Activated B cell treated with CpG ODN at 0.5 μM for 24 hours (primary cell): Measurements from ENCODE around the gene CIPC. TPM values are rescaled to one million over a fixed set of nuclear protein-coding genes. Genes with fewer than 3 reads are reported as not detected.

ENCODE experiments used
- ATAC-seq: fragments of 200-7000 bp; cut with Tn5 transposase; one replicate; pipeline ENCODE4 v1.10.0; 2021; ENCODE audit warnings: low read depth, mild to moderate bottlenecking, moderate library complexity
- CTCF ChIA-PET: fragments of 350-600 bp; sonication (Branson Sonifier 250); formaldehyde crosslinking; loops from one replicate; lab custom pipeline; 2021; ENCODE audit warnings: antibody characterized with exemption; lab: Charles Lee
- POLR2A ChIA-PET: fragments of 350-600 bp; sonication (Branson Sonifier 250); formaldehyde crosslinking; loops from one replicate; lab custom pipeline; 2021; ENCODE audit warnings: antibody characterized with exemption; lab: Charles Lee
- DNase-seq: peaks from one replicate; pipeline ENCODE4 v3.0.0; 2022
- H3K27ac Mint-ChIP-seq: one replicate; pipeline ENCODE4 v1.8.0; 2020; ENCODE audit warnings: mixed read lengths
- H3K27me3 Mint-ChIP-seq: one replicate; pipeline ENCODE4 v1.8.0; 2021; ENCODE audit warnings: mixed read lengths
- H3K36me3 Mint-ChIP-seq: one replicate; pipeline ENCODE4 v1.8.0; 2021; ENCODE audit warnings: low read depth, mixed read lengths
- H3K4me1 Mint-ChIP-seq: one replicate; pipeline ENCODE4 v1.8.0; 2021; ENCODE audit warnings: mixed read lengths
- H3K4me3 Mint-ChIP-seq: one replicate; pipeline ENCODE4 v1.8.0; 2020; ENCODE audit warnings: mild to moderate bottlenecking, mixed read lengths
- H3K9me3 Mint-ChIP-seq: one replicate; pipeline ENCODE4 v1.8.0; 2020; ENCODE audit warnings: mixed read lengths
- intact Hi-C: fragments of 100-400 bp; cut with micrococcal nuclease; formaldehyde crosslinking; loops from one replicate; pipeline ENCODE4 v1.15.1; 2024
- total RNA-seq: library from RNA; stranded (reverse); gene quantifications from 2 replicates; pipeline ENCODE4 v1.2.3, GENCODE V29; 2022
- TF ChIP-seq, protein P1 (sequence below): fragments of 200-600 bp; IDR thresholded peaks from one replicate; pipeline ENCODE4 v1.8.0; 2022; ENCODE audit warnings: antibody characterized with exemption, mild to moderate bottlenecking

Gene CIPC
- total RNA-seq, 1 donor from 2014 or later, result 26.6 TPM

- H3K27me3 Mint-ChIP-seq, result peaks cover 3% of the 10 kb centered on the region
- no peak overlapping the region for H3K27ac Mint-ChIP-seq
- H3K36me3 Mint-ChIP-seq, result no peaks in the 10 kb centered on the region
- ATAC-seq (no peak), DNase-seq (no peak)
- intact Hi-C loops, result no loop called here
- peak overlapping the region; percentile 29 for H3K4me3 Mint-ChIP-seq
- H3K9me3 Mint-ChIP-seq, result no peaks in the 10 kb centered on the region
- TF ChIP-seq, protein P1, sequence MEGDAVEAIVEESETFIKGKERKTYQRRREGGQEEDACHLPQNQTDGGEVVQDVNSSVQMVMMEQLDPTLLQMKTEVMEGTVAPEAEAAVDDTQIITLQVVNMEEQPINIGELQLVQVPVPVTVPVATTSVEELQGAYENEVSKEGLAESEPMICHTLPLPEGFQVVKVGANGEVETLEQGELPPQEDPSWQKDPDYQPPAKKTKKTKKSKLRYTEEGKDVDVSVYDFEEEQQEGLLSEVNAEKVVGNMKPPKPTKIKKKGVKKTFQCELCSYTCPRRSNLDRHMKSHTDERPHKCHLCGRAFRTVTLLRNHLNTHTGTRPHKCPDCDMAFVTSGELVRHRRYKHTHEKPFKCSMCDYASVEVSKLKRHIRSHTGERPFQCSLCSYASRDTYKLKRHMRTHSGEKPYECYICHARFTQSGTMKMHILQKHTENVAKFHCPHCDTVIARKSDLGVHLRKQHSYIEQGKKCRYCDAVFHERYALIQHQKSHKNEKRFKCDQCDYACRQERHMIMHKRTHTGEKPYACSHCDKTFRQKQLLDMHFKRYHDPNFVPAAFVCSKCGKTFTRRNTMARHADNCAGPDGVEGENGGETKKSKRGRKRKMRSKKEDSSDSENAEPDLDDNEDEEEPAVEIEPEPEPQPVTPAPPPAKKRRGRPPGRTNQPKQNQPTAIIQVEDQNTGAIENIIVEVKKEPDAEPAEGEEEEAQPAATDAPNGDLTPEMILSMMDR, result no peak
- ChIA-PET POLR2A (interaction anchor here (0.7 to 1.2 kb wide), 4 partner anchors 32 to 161 kb away, joined by 3 to 9 read pairs (median 4); no protein-coding TSS in a partner anchor), CTCF (interaction anchor here (1.1 to 9.7 kb wide), 7 partner anchors 10 to 193 kb away, joined by 3 to 101 read pairs (median 6); no protein-coding TSS in a partner anchor)
- peaks cover 28% of the 10 kb centered on the region for H3K4me1 Mint-ChIP-seq
These were observed 32.0 kb upstream of the CIPC start for GRCh38 chr14:77065851-77066577.

DNA sequence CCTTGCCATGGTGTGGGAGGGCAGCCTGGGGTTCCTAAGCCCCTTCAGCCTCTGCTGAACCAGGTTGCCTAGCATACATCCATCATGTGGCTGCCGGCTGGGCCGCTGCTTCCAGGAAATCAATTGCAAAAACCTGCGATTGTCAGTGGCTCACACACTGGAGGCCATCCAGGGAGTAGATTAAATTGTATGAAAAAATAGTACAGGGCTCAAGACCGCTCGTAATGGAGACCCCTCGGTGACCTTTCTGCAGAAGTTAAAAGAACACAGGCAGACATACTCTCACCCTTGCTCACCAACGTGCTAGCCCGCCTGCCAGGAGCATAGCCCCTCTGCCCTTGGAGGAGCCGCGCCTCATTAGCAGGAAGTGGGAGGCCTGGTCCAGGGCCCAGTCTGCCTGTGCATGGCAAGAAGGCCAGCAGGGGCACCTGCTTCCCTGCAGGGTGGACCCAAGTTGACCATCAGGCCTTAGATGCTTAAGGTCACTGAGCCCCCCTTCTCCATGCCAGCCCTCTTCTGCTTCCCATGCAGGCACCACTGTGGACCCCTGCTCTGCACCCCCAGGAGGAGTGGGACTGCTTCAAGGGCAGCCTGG, 31.4 kb upstream of the CIPC start:
- Mint-ChIP-seq H3K27me3 (peaks cover 3% of the 10 kb centered on the region), H3K4me1 (peaks cover 28% of the 10 kb centered on the region), H3K9me3 (no peaks in the 10 kb centered on the region), H3K4me3 (no peak overlapping the region), H3K36me3 (no peaks in the 10 kb centered on the region), H3K27ac (no peak overlapping the region)
- DNase-seq, result no peak
- intact Hi-C loops, result no loop called here
- no peak for ATAC-seq
- TF ChIP-seq, protein P1, result no peak
- CTCF ChIA-PET, result interaction anchor here (1.4 to 9.7 kb wide), 8 partner anchors 10 to 195 kb away, joined by 3 to 233 read pairs (median 8); no protein-coding TSS in a partner anchor
- POLR2A ChIA-PET, result interaction anchor here (0.7 to 1.2 kb wide), 3 partner anchors 105 to 422 kb away, joined by 4 to 9 read pairs (median 4); no protein-coding TSS in a partner anchor

DNA sequence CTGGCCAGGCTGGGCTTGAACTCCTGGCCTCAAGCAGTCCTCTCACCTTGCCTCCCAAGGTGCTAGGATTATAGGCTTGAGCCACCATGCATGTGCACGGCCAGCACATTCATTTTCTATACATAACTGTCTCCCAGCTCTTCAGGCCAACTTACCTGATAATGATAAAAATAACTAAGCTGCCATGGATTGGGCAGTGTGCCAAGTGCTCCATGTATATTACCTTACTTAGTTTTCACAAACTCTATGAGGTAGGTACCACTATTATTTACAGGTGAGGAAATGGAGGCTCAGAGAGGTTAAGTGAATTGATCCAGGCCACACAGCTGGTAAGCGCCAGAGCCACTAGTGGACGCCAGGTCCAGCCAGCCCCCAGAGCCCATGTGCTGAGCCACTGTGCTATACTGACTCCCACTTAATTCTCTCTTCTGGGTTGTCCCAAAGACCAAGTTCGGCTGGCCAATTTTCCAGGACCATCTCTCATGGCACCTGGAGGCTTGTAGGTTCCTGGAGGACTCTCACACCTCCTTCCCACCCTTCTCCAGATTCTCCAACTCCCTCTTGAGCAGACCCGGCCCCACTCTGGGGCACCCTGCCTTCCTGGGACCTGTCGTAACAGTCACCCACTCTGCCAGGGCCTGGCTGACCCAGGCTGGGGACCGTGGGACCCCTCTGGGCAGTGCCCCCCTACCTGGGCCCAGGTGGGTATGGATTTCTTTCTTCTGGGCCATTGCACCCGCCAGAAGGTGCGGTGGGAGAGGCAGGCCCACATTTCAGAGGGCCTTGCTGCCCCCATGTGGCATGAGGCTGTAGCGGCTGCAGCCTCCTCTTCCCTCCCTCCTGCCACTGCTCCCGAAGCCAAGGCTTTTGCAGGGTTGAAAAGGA, 30.2 kb upstream of the CIPC start:
- H3K4me3 Mint-ChIP-seq, result no peak overlapping the region
- DNase-seq, result peak; percentile 48
- H3K9me3 Mint-ChIP-seq, result no peaks in the 10 kb centered on the region
- ChIA-PET CTCF (interaction anchor here (0.7 to 9.7 kb wide), 15 partner anchors 9 to 357 kb away, joined by 3 to 233 read pairs (median 5); no protein-coding TSS in a partner anchor), POLR2A (interaction anchor here (0.7 to 1.7 kb wide), 3 partner anchors 28 to 420 kb away, joined by 4 to 12 read pairs (median 4); no protein-coding TSS in a partner anchor)
- no peak overlapping the region for H3K27ac Mint-ChIP-seq
- no peaks in the 10 kb centered on the region for H3K36me3 Mint-ChIP-seq
- ATAC-seq, result peak; percentile 66
- TF ChIP-seq, protein P1, result no peak
- intact Hi-C loops, result loop anchor here (1.0 kb wide), 4 partner anchors 15 to 192 kb away; no protein-coding TSS in a partner anchor
- H3K27me3 Mint-ChIP-seq, result peaks cover 3% of the 10 kb centered on the region
- H3K4me1 Mint-ChIP-seq, result peaks cover 28% of the 10 kb centered on the region

DNA sequence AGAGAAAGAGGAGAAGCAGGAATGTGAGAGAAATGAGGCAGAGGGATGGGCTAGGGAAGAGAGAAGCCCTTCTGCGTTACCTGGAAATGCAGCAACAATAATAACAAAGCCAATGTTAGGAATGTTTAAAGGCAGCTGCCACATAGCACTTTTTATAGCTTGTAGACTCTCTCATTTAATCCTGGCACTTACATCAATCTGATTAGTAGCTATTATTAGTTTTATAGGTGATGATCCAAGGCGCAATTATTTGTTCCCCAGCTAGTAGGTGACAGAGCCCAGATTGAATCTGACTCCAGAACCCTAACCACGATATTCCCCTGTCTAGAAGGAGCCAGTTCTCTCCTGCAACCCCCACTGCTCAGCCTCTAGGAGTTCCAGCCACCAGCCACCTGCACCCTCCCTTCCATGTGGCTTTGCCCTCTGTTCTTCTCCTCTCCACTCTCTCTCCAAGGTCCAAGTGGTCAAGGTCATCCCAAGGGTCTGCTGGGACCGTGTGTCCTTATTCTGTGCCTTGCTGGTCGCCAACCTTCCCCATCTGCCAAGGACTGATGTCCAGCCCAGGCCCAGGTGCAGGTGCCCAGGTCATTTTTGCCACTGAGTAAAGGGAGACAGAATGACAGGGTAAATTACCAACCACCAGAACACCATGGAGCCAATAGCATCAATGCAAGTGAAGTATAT, 29.4 kb upstream of the CIPC start:
- intact Hi-C loops, result loop anchor here (1.0 kb wide), 4 partner anchors 15 to 192 kb away; no protein-coding TSS in a partner anchor
- H3K27me3 Mint-ChIP-seq, result peaks cover 3% of the 10 kb centered on the region
- peaks cover 26% of the 10 kb centered on the region for H3K4me1 Mint-ChIP-seq
- TF ChIP-seq, protein P1, result no peak
- no peaks in the 10 kb centered on the region for H3K9me3 Mint-ChIP-seq
- no peaks in the 10 kb centered on the region for H3K36me3 Mint-ChIP-seq
- no peak for ATAC-seq
- POLR2A ChIA-PET, result interaction anchor here (1.4 to 1.7 kb wide), 2 partner anchors 28 to 55 kb away, joined by 4 to 12 read pairs; no protein-coding TSS in a partner anchor
- no peak for DNase-seq
- CTCF ChIA-PET, result interaction anchor here (0.7 to 9.7 kb wide), 14 partner anchors 14 to 358 kb away, joined by 3 to 233 read pairs (median 8); no protein-coding TSS in a partner anchor
- H3K4me3 Mint-ChIP-seq, result no peak overlapping the region
- H3K27ac Mint-ChIP-seq, result no peak overlapping the region
